Natural killer cell treated with Interleukin-12 subunit alpha and Interleukin-12 subunit beta and Interleukin-15 and Interleukin-18, amount 100 ng/mL, for 72 hours (primary cell): Measurements from ENCODE around the gene CDKN2B-AS1. TPM values are rescaled to one million over a fixed set of nuclear protein-coding genes. Genes with fewer than 3 reads are reported as not detected.

ENCODE experiments used
- ATAC-seq, 2 donors: fragments of 150-1000 bp; cut with Tn5 transposase in 1 of 2; sonication (Bioruptor Pico), chemical (Tn5 transposase) in 1 of 2; 2 replicates each; pipeline ENCODE4 v1.10.0; 2021
- DNase-seq: peaks from one replicate; pipeline ENCODE4 v3.0.0; 2022; ENCODE audit warnings: low spot score
- H3K27ac Mint-ChIP-seq, 2 donors: 1 replicate in 1 of 2; 2 replicates in 1 of 2; pipeline ENCODE4 v1.8.0; 2022; ENCODE audit warnings: mixed read lengths in 2 of 2, mild to moderate bottlenecking in 1 of 2, moderate library complexity in 1 of 2
- H3K27me3 Mint-ChIP-seq, 2 donors: 1 replicate in 1 of 2; 2 replicates in 1 of 2; pipeline ENCODE4 v1.8.0; 2022; ENCODE audit warnings: mixed read lengths in 2 of 2
- H3K36me3 Mint-ChIP-seq: one replicate; pipeline ENCODE4 v1.8.0; 2022; ENCODE audit warnings: mixed read lengths
- H3K4me1 Mint-ChIP-seq, 2 donors: 1 replicate in 1 of 2; 2 replicates in 1 of 2; pipeline ENCODE4 v1.8.0; 2022; ENCODE audit warnings: low read depth in 2 of 2, mixed read lengths in 2 of 2, mild to moderate bottlenecking in 1 of 2
- H3K4me3 Mint-ChIP-seq: one replicate; pipeline ENCODE4 v1.8.0; 2022; ENCODE audit warnings: mixed read lengths
- H3K9me3 Mint-ChIP-seq: 2 replicates; pipeline ENCODE4 v1.8.0; 2022; ENCODE audit warnings: mixed read lengths
- total RNA-seq, 2 donors: library from RNA; stranded (reverse); gene quantifications; one replicate each; pipeline ENCODE4 v1.2.3, GENCODE V29; 2022

The CDKN2B-AS1 gene
- total RNA-seq, 2 donors from 2014 or later: 2.0 to 2.4 TPM

GRCh38 chr9:22120595-22120994 is 126.0 kb downstream of the CDKN2B-AS1 start:
- Mint-ChIP-seq H3K4me1 (no peaks in the 10 kb centered on the region), H3K4me3 (no peak overlapping the region), H3K27me3 (peaks cover 22 to 29% of the 10 kb centered on the region in 2 donors), H3K36me3 (no peaks in the 10 kb centered on the region), H3K27ac (no peak overlapping the region), H3K9me3 (no peaks in the 10 kb centered on the region)
- no peak for DNase-seq
- ATAC-seq: no peak

GRCh38 chr9:22124263-22125011 is 129.8 kb downstream of the CDKN2B-AS1 start:
- ATAC-seq: no peak
- DNase-seq: no peak
- Mint-ChIP-seq H3K27ac (no peak overlapping the region), H3K9me3 (no peaks in the 10 kb centered on the region), H3K4me3 (no peak overlapping the region), H3K27me3 (peaks cover 25 to 36% of the 10 kb centered on the region in 2 donors), H3K36me3 (no peaks in the 10 kb centered on the region), H3K4me1 (no peaks in the 10 kb centered on the region)

GRCh38 chr9:22129133-22129532 is 134.5 kb downstream of the CDKN2B-AS1 start:
- Mint-ChIP-seq H3K9me3 (no peaks in the 10 kb centered on the region), H3K4me3 (no peak overlapping the region), H3K27ac (no peak overlapping the region), H3K27me3 (peaks cover 10 to 14% of the 10 kb centered on the region in 2 donors), H3K36me3 (no peaks in the 10 kb centered on the region), H3K4me1 (no peaks in the 10 kb centered on the region)
- no peak for ATAC-seq
- no peak for DNase-seq

GRCh38 chr9:22129633-22130032 is 135.0 kb downstream of the CDKN2B-AS1 start:
- H3K27me3 Mint-ChIP-seq: peaks cover 10 to 15% of the 10 kb centered on the region in 2 donors
- ATAC-seq: no peak
- no peak overlapping the region for H3K27ac Mint-ChIP-seq
- no peaks in the 10 kb centered on the region for H3K36me3 Mint-ChIP-seq
- H3K9me3 Mint-ChIP-seq: no peaks in the 10 kb centered on the region
- no peak for DNase-seq
- no peak overlapping the region for H3K4me3 Mint-ChIP-seq
- H3K4me1 Mint-ChIP-seq: no peaks in the 10 kb centered on the region

- ATAC-seq: no peak
- H3K36me3 Mint-ChIP-seq: no peaks in the 10 kb centered on the region
- H3K9me3 Mint-ChIP-seq: no peaks in the 10 kb centered on the region
- peaks cover 11 to 29% of the 10 kb centered on the region in 2 donors for H3K27me3 Mint-ChIP-seq
- H3K27ac Mint-ChIP-seq: no peak overlapping the region
- DNase-seq: no peak
- H3K4me1 Mint-ChIP-seq: no peaks in the 10 kb centered on the region
- H3K4me3 Mint-ChIP-seq: no peak overlapping the region
Measured at GRCh38 chr9:22131817-22132216, 137.2 kb downstream of the CDKN2B-AS1 start.

- DNase-seq (no peak), ATAC-seq (no peak)
- Mint-ChIP-seq H3K36me3 (no peaks in the 10 kb centered on the region), H3K27ac (no peak overlapping the region), H3K9me3 (no peaks in the 10 kb centered on the region), H3K4me3 (no peak overlapping the region), H3K27me3 (peaks cover 4 to 33% of the 10 kb centered on the region in 2 donors), H3K4me1 (no peaks in the 10 kb centered on the region)
Measured at GRCh38 chr9:22134390-22134789, 139.8 kb downstream of the CDKN2B-AS1 start.

- no peak overlapping the region for H3K27ac Mint-ChIP-seq
- ATAC-seq (no peak), DNase-seq (no peak)
- no peaks in the 10 kb centered on the region for H3K4me1 Mint-ChIP-seq
- H3K4me3 Mint-ChIP-seq: no peak overlapping the region
- H3K36me3 Mint-ChIP-seq: no peaks in the 10 kb centered on the region
- H3K27me3 Mint-ChIP-seq: peaks cover 7 to 39% of the 10 kb centered on the region in 2 donors
- H3K9me3 Mint-ChIP-seq: no peaks in the 10 kb centered on the region
Measured at GRCh38 chr9:22136461-22137096, 142.0 kb downstream of the CDKN2B-AS1 start.

- H3K9me3 Mint-ChIP-seq: no peaks in the 10 kb centered on the region
- ATAC-seq (no peak), DNase-seq (no peak)
- no peak overlapping the region for H3K27ac Mint-ChIP-seq
- no peaks in the 10 kb centered on the region for H3K4me1 Mint-ChIP-seq
- no peaks in the 10 kb centered on the region for H3K36me3 Mint-ChIP-seq
- H3K27me3 Mint-ChIP-seq: peaks cover 7 to 47% of the 10 kb centered on the region in 2 donors
- H3K4me3 Mint-ChIP-seq: no peak overlapping the region
Measured at GRCh38 chr9:22138956-22139660, 144.5 kb downstream of the CDKN2B-AS1 start.

GRCh38 chr9:22141908-22142307 is 147.3 kb downstream of the CDKN2B-AS1 start:
- H3K27me3 Mint-ChIP-seq: peaks cover 3 to 34% of the 10 kb centered on the region in 2 donors
- no peak for ATAC-seq

GRCh38 chr9:22142671-22143070 is 148.1 kb downstream of the CDKN2B-AS1 start:
- H3K36me3 Mint-ChIP-seq: no peaks in the 10 kb centered on the region
- no peak overlapping the region for H3K4me3 Mint-ChIP-seq
- H3K27ac Mint-ChIP-seq: no peak overlapping the region
- peaks cover 4 to 33% of the 10 kb centered on the region in 2 donors for H3K27me3 Mint-ChIP-seq
- H3K9me3 Mint-ChIP-seq: no peaks in the 10 kb centered on the region
- H3K4me1 Mint-ChIP-seq: peaks cover 0 to under 1% of the 10 kb centered on the region in 2 donors
- ATAC-seq (no peak), DNase-seq (no peak)

More at GRCh38 chr9:22141908-22142307, 147.3 kb downstream of the CDKN2B-AS1 start:
- H3K27ac Mint-ChIP-seq: no peak overlapping the region
- H3K9me3 Mint-ChIP-seq: no peaks in the 10 kb centered on the region
- H3K36me3 Mint-ChIP-seq: no peaks in the 10 kb centered on the region
- no peaks in the 10 kb centered on the region for H3K4me1 Mint-ChIP-seq
- no peak for DNase-seq
- no peak overlapping the region for H3K4me3 Mint-ChIP-seq

- no peak for DNase-seq
- no peaks in the 10 kb centered on the region for H3K36me3 Mint-ChIP-seq
- no peak overlapping the region for H3K27ac Mint-ChIP-seq
- no peak overlapping the region for H3K4me3 Mint-ChIP-seq
- H3K4me1 Mint-ChIP-seq: peaks cover 0 to 5% of the 10 kb centered on the region in 2 donors
- peaks cover 12 to 33% of the 10 kb centered on the region in 2 donors for H3K27me3 Mint-ChIP-seq
- no peaks in the 10 kb centered on the region for H3K9me3 Mint-ChIP-seq
- ATAC-seq: no peak
Measured at GRCh38 chr9:22143799-22144625, 149.4 kb downstream of the CDKN2B-AS1 start.

- no peaks in the 10 kb centered on the region for H3K9me3 Mint-ChIP-seq
- peaks cover 9 to 40% of the 10 kb centered on the region in 2 donors for H3K27me3 Mint-ChIP-seq
- no peak overlapping the region for H3K4me3 Mint-ChIP-seq
- no peaks in the 10 kb centered on the region for H3K36me3 Mint-ChIP-seq
- H3K27ac Mint-ChIP-seq: no peak overlapping the region
- H3K4me1 Mint-ChIP-seq: peaks cover 0 to 5% of the 10 kb centered on the region in 2 donors
- DNase-seq (no peak), ATAC-seq (no peak)
Measured at GRCh38 chr9:22146604-22147003, 152.0 kb downstream of the CDKN2B-AS1 start.

GRCh38 chr9:22147813-22148527 is 153.4 kb downstream of the CDKN2B-AS1 start:
- Mint-ChIP-seq H3K4me3 (no peak overlapping the region), H3K27me3 (peaks cover 15 to 38% of the 10 kb centered on the region in 2 donors), H3K4me1 (peaks cover 0 to 5% of the 10 kb centered on the region in 2 donors), H3K9me3 (no peaks in the 10 kb centered on the region), H3K27ac (no peak overlapping the region), H3K36me3 (no peaks in the 10 kb centered on the region)
- ATAC-seq: peak in 1 of 2 donors; percentile 74
- no peak for DNase-seq
